Neural cell (in vitro differentiated cells): ENCODE data around the gene ZMYND10.

Experiments
- EZH2 ChIP-seq: fragments of 200-600, 300-800 bp; shearing (Covaris generic), sonication (generic); IDR thresholded peaks from 2 replicates; pipeline ENCODE4 v1.6.1; 2014; ENCODE audit warnings: antibody characterized with exemption, low read length, borderline replicate concordance, mild to moderate bottlenecking; ENCODE audit not compliant: insufficient read depth, poor library complexity, severe bottlenecking
- POLR2AphosphoS5 ChIP-seq: IDR thresholded peaks from 2 replicates; pipeline ENCODE4 v1.6.1; 2012
- RAD21 ChIP-seq: fragments of 450-650 bp; conservative IDR thresholded peaks from 2 replicates; pipeline ENCODE4 v1.6.1; 2014; ENCODE audit warnings: antibody characterized with exemption, mild to moderate bottlenecking, moderate library complexity
- TF ChIP-seq, protein P1 (sequence below): fragments of 450-650 bp; IDR thresholded peaks from 2 replicates; pipeline ENCODE4 v1.5.1; 2014; ENCODE audit warnings: antibody characterized with exemption, mild to moderate bottlenecking, moderate library complexity; ENCODE audit not compliant: poor library complexity, severe bottlenecking

- TF ChIP-seq, protein P1, sequence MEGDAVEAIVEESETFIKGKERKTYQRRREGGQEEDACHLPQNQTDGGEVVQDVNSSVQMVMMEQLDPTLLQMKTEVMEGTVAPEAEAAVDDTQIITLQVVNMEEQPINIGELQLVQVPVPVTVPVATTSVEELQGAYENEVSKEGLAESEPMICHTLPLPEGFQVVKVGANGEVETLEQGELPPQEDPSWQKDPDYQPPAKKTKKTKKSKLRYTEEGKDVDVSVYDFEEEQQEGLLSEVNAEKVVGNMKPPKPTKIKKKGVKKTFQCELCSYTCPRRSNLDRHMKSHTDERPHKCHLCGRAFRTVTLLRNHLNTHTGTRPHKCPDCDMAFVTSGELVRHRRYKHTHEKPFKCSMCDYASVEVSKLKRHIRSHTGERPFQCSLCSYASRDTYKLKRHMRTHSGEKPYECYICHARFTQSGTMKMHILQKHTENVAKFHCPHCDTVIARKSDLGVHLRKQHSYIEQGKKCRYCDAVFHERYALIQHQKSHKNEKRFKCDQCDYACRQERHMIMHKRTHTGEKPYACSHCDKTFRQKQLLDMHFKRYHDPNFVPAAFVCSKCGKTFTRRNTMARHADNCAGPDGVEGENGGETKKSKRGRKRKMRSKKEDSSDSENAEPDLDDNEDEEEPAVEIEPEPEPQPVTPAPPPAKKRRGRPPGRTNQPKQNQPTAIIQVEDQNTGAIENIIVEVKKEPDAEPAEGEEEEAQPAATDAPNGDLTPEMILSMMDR = no peak
- no peak for TF ChIP-seq RAD21
- no peak for TF ChIP-seq EZH2
- no peak for TF ChIP-seq POLR2AphosphoS5
Observed at GRCh38 chr3:50388720-50389413, 43.3 kb upstream of the ZMYND10 start.
